PFSK-1 (cell line): ENCODE data around the gene SLC4A3.

Experiments used
- POLR2AphosphoS5 ChIP-seq: IDR thresholded peaks from 2 replicates; pipeline ENCODE4 v1.6.1; 2012; ENCODE audit warnings: low read depth, mild to moderate bottlenecking, control low read depth, low read length, moderate library complexity
- REST ChIP-seq, 2 experiments: IDR thresholded peaks; 2 replicates each; pipeline versions ENCODE4 v1.6.1 to v1.8.0; 2011 to 2012; ENCODE audit warnings: low read depth in 2 of 2, low read length in 2 of 2, control low read depth in 1 of 2, inconsistent platforms in 1 of 2, mild to moderate bottlenecking in 1 of 2, moderate library complexity in 1 of 2; ENCODE audit not compliant: insufficient read depth in 1 of 2
- SIN3A ChIP-seq: IDR thresholded peaks from 2 replicates; pipeline ENCODE4 v1.6.1; 2012; ENCODE audit warnings: mild to moderate bottlenecking, low read length, moderate library complexity, borderline replicate concordance; ENCODE audit not compliant: insufficient read depth

GRCh38 chr2:219684721-219685689 is 57.6 kb downstream of the SLC4A3 start:
- TF ChIP-seq POLR2AphosphoS5 (no peak), REST (IDR thresholded peaks at IDR 0.05; ENCODE audit: insufficient read depth in 1 of 2, low read depth in 2 of 2, low read length in 2 of 2) (no peak), SIN3A (no peak)
